Effector CD8-positive, alpha-beta T cell (primary cell): ENCODE measurements around the gene SNX11.

Experiments
- DNase-seq: peaks from one replicate; lab custom pipeline; 2025; lab: John Stamatoyannopoulos, UW

SNX11 gene

DNA sequence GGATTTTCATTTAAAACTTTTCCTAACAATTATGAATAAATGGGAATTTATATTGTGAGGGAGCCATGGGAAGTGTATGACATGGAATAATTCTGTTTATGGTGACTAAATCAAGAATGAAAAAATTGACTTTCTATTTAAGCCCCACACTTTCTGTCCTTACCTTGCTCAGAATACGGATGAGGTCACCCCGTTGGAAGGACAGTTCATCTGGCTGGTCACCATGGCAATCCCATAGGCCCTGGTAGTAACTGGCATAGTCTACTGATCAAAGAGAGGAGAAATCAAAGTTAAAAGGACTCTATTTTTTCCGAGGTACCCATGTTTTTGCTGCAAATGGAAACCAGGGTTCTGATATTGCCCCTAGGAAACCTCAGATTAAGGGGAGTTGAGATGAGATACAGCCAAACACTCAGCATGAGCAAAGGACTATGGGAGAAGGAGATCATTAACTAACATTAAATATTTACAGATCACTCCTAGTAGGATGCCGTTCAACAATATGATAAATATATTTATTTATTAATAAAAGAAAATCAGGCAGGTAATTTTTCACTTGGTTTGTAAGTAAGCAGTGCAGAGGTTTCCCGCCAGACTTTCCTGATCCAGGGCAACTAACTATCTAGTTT, 54.9 kb downstream of the SNX11 start:
- no peak for DNase-seq

DNA sequence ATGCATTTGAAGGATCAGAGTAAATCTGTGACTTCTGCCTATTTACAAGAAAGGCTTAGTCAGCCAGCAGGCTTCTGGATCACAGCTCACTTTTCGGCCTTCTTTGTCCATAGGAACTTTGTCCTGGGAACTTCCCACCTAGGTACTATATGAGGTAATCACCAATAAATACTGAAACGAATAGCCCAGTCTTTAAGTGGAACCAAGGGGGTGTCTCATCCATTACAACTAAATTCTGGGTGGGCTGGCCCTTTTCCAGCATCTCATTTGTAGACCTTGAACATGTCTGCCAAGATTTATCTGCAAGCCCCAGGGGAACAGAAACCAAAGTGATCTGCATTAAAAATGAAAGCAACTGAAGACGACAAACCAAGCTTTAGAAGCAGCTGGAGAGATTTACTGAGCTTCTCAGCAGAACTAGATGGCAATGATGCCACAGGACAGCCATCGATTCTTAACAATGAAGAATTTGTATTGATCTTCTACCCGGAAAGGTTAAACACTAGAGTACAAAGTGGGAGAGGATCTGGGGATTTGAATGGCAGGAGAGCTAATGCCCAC, 55.5 kb downstream of the SNX11 start:
- DNase-seq = no peak

- DNase-seq = no peak
Measured at GRCh38 chr17:48163809-48164208, 56.2 kb downstream of the SNX11 start.

DNA sequence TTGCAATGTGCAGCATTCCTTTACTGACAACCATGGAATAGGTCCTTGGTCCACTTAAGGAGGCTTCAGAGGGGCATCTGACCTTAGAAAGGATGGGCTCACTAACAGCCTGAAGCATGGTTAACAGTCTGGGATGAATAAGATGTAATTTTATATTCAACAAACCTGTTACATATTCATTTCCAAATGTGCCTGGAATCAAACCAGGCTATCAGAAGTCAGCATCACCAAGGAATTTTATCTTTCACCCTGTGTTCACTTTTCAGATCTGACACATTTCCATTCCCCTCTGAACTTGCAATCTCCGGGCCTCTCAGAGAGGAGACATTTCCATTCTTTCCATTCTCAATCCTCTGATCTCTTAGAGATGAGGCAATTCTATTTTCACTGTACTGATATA, 62.4 kb downstream of the SNX11 start:
- no peak for DNase-seq
